ENCODE results near the gene RHOU.

DNA sequence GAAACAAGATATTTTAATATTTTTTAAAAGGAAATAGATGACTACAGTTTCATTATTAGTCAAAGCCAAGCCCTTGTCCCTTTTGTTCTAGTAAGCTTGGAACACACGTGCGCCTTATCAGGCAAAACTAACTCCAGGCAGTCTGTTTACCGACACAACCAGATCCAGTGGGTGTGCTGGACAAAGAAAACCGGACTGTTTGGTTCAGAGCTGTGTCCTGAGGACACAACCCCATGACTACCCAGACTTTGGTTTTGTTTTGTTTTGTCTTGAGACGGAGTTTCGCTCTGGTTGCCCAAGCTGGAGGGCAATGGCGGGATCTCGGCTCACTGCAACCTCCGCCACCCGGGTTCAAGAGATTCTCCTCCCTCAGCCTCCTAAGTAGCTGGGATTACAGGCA, 13.9 kb upstream of the RHOU start:
- TF ChIP-seq CHD4 (IDR thresholded peaks at IDR 0.05; ENCODE audit: borderline replicate concordance), result no peak
- TF ChIP-seq MYC (IDR thresholded peaks at IDR 0.05; ENCODE audit: borderline replicate concordance, low read length), result no peak
- TF ChIP-seq, protein P1, sequence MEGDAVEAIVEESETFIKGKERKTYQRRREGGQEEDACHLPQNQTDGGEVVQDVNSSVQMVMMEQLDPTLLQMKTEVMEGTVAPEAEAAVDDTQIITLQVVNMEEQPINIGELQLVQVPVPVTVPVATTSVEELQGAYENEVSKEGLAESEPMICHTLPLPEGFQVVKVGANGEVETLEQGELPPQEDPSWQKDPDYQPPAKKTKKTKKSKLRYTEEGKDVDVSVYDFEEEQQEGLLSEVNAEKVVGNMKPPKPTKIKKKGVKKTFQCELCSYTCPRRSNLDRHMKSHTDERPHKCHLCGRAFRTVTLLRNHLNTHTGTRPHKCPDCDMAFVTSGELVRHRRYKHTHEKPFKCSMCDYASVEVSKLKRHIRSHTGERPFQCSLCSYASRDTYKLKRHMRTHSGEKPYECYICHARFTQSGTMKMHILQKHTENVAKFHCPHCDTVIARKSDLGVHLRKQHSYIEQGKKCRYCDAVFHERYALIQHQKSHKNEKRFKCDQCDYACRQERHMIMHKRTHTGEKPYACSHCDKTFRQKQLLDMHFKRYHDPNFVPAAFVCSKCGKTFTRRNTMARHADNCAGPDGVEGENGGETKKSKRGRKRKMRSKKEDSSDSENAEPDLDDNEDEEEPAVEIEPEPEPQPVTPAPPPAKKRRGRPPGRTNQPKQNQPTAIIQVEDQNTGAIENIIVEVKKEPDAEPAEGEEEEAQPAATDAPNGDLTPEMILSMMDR (IDR thresholded peaks at IDR 0.05), result no peak
- TF ChIP-seq ZC3H11A (IDR thresholded peaks at IDR 0.05), result no peak
- TF ChIP-seq NPAS2 (CRISPR knock-in tag; IDR thresholded peaks at IDR 0.05; ENCODE audit: borderline replicate concordance), result no peak

All from A549 (cell line).